SK-N-SH treated with all-trans-retinoic acid at 6 μM for 48 hours (cell line): Measurements from ENCODE around the gene C12orf57.

Source experiments
- ATAC-seq: fragments of 200-7000 bp; cut with Tn5 transposase; 3 replicates; pipeline ENCODE4 v1.9.1; 2020; ENCODE audit warnings: mild to moderate bottlenecking, moderate library complexity
- ARNTL ChIP-seq: fragments of 450-650 bp; formaldehyde crosslinking; IDR thresholded peaks from 2 replicates; pipeline ENCODE4 v1.5.0; 2020; ENCODE audit warnings: low read depth, mild to moderate bottlenecking, moderate library complexity, borderline replicate concordance
- BACH2 ChIP-seq: fragments of 250-450 bp; sonication (Bioruptor Pico); IDR thresholded peaks from 2 replicates; pipeline ENCODE4 v1.9.0; 2021; ENCODE audit warnings: mild to moderate bottlenecking, borderline replicate concordance
- CREB5 ChIP-seq: fragments of 250-450 bp; sonication (Bioruptor Pico); IDR thresholded peaks from 2 replicates; pipeline ENCODE4 v1.5.1; 2020; ENCODE audit warnings: low read depth, mild to moderate bottlenecking, moderate library complexity
- CSDC2 ChIP-seq: fragments of 250-450 bp; sonication (Bioruptor Pico); IDR thresholded peaks from 2 replicates; pipeline ENCODE4 v1.5.0; 2020; ENCODE audit warnings: mild to moderate bottlenecking, moderate library complexity
- CSRNP3 ChIP-seq: fragments of 250-450 bp; sonication (Bioruptor Pico); IDR thresholded peaks from 2 replicates; pipeline ENCODE4 v1.5.1; 2021; ENCODE audit warnings: mild to moderate bottlenecking, moderate library complexity
- ESRRG ChIP-seq: fragments of 250-450 bp; sonication (Bioruptor Pico); IDR thresholded peaks from 2 replicates; pipeline ENCODE4 v1.6.1; 2021; ENCODE audit warnings: mild to moderate bottlenecking
- ISL1 ChIP-seq: fragments of 250-450 bp; sonication (Bioruptor Pico); IDR thresholded peaks from 2 replicates; pipeline ENCODE4 v2.1.2; 2022; ENCODE audit warnings: mild to moderate bottlenecking, moderate library complexity
- OSR1 ChIP-seq: fragments of 250-450 bp; sonication (Bioruptor Pico); IDR thresholded peaks from 2 replicates; pipeline ENCODE4 v1.8.0; 2022; ENCODE audit warnings: moderate library complexity, mild to moderate bottlenecking, inconsistent platforms
- PATZ1 ChIP-seq: fragments of 250-450 bp; sonication (Bioruptor Pico); IDR thresholded peaks from 2 replicates; pipeline ENCODE4 v1.8.0; 2020; ENCODE audit warnings: mild to moderate bottlenecking, moderate library complexity, borderline replicate concordance
- POU6F1 ChIP-seq: fragments of 250-450 bp; sonication (Bioruptor Pico); IDR thresholded peaks from 2 replicates; pipeline ENCODE4 v1.8.0; 2021; ENCODE audit warnings: low read depth, mild to moderate bottlenecking, moderate library complexity, borderline replicate concordance
- PPARA ChIP-seq: fragments of 250-450 bp; sonication (Bioruptor Pico); IDR thresholded peaks from 2 replicates; pipeline ENCODE4 v1.5.0; 2020; ENCODE audit warnings: mild to moderate bottlenecking, borderline replicate concordance
- RARB ChIP-seq: fragments of 250-450 bp; sonication (Bioruptor Pico); IDR thresholded peaks from 2 replicates; pipeline ENCODE4 v1.8.0; 2021; ENCODE audit warnings: mild to moderate bottlenecking, moderate library complexity
- SNAI2 ChIP-seq: fragments of 250-450 bp; sonication (Bioruptor Pico); IDR thresholded peaks from 2 replicates; pipeline ENCODE4 v1.5.0; 2020; ENCODE audit warnings: mild to moderate bottlenecking, moderate library complexity
- TCF4 ChIP-seq: fragments of 250-450 bp; sonication (Bioruptor Pico); IDR thresholded peaks from 2 replicates; pipeline ENCODE4 v1.8.0; 2021; ENCODE audit warnings: mild to moderate bottlenecking, moderate library complexity, borderline replicate concordance
- TSHZ2 ChIP-seq: fragments of 250-450 bp; sonication (Bioruptor Pico); IDR thresholded peaks from 2 replicates; pipeline ENCODE4 v1.5.0; 2020; ENCODE audit warnings: mild to moderate bottlenecking, moderate library complexity
- ZFP3 ChIP-seq: fragments of 250-450 bp; sonication (Bioruptor Pico); IDR thresholded peaks from 2 replicates; pipeline ENCODE4 v1.5.0; 2020; ENCODE audit warnings: mild to moderate bottlenecking, moderate library complexity
- ZNF565 ChIP-seq: fragments of 450-650 bp; formaldehyde crosslinking; conservative IDR thresholded peaks from 2 replicates; pipeline ENCODE4 v1.5.0; 2020; ENCODE audit warnings: low read depth, mild to moderate bottlenecking, moderate library complexity
- ZNF70 ChIP-seq: fragments of 450-650 bp; formaldehyde crosslinking; IDR thresholded peaks from 2 replicates; pipeline ENCODE4 v1.5.0; 2020; ENCODE audit warnings: mild to moderate bottlenecking, moderate library complexity
- ZNF8 ChIP-seq: fragments of 450-650 bp; formaldehyde crosslinking; IDR thresholded peaks from 2 replicates; pipeline ENCODE4 v1.5.0; 2020; ENCODE audit warnings: mild to moderate bottlenecking, moderate library complexity

Gene C12orf57

GRCh38 chr12:6948873-6949594, 5.2 kb downstream of the C12orf57 start:
- ATAC-seq: no peak

GRCh38 chr12:6950401-6950801, 6.6 kb downstream of the C12orf57 start:
- no peak for ATAC-seq
- no peak for TF ChIP-seq CREB5 (CRISPR knock-in tag)

More at GRCh38 chr12:6948873-6949594, 5.2 kb downstream of the C12orf57 start:
- TF ChIP-seq TCF4 (no peak), BACH2 (CRISPR knock-in tag) (no peak), PATZ1 (CRISPR knock-in tag) (no peak), ESRRG (CRISPR knock-in tag) (no peak), RARB (CRISPR knock-in tag) (no peak), PPARA (no peak), CSRNP3 (CRISPR knock-in tag) (no peak), TSHZ2 (CRISPR knock-in tag) (no peak), CREB5 (CRISPR knock-in tag) (no peak), SNAI2 (CRISPR knock-in tag) (no peak), POU6F1 (CRISPR knock-in tag) (no peak)

- TF ChIP-seq RARB (CRISPR knock-in tag) (no peak), ZNF565 (CRISPR knock-in tag) (no peak), ARNTL (CRISPR knock-in tag) (no peak), ESRRG (CRISPR knock-in tag) (no peak), OSR1 (no peak), ISL1 (CRISPR knock-in tag) (no peak), PATZ1 (CRISPR knock-in tag) (no peak), PPARA (no peak), ZNF8 (no peak), CSDC2 (no peak), ZFP3 (CRISPR knock-in tag) (no peak), SNAI2 (CRISPR knock-in tag) (no peak), ZNF70 (CRISPR knock-in tag) (no peak)
- ATAC-seq: no peak
Observed at GRCh38 chr12:6950811-6951540, 7.2 kb downstream of the C12orf57 start, which contains the start of gene PTPN6. Gene PTPN6 (plus strand): TSS chr12:6951356. CDS start chr12:6951513, 157 bp downstream.
